Keratinocyte (primary cell): ENCODE results near the gene RPP30. TPM values are rescaled to one million over a fixed set of nuclear protein-coding genes. Genes with fewer than 3 reads are reported as not detected.
A peak's percentile ranks its signal among the peaks of the same experiment; 100 is the strongest.

Source experiments
- DNase-seq: peaks from one replicate; pipeline ENCODE4 v3.0.0-alpha.2; 2011; ENCODE audit warnings: low read depth, missing footprints, low spot score
- FAIRE-seq: peaks from 2 replicates; lab custom pipeline; 2011; peaks lifted over from hg19 to GRCh38; lab: Jason Lieb, UNC
- H2AFZ ChIP-seq: 2 replicates; pipeline ENCODE4 v1.6.0; 2012; ENCODE audit warnings: low read length, control low read depth, inconsistent platforms; ENCODE audit not compliant: control insufficient read depth
- H3K27ac ChIP-seq: 2 replicates; pipeline ENCODE4 v1.5.1; 2011; ENCODE audit warnings: low read length; ENCODE audit not compliant: control insufficient read depth, insufficient read depth
- H3K27me3 ChIP-seq: 3 replicates; pipeline ENCODE4 v1.6.0; 2011; ENCODE audit warnings: low read length; ENCODE audit not compliant: control insufficient read depth, insufficient read depth; ENCODE audit errors: extremely low read depth
- H3K36me3 ChIP-seq, 2 experiments: 2 replicates in 1 of 2; 3 replicates in 1 of 2; pipeline ENCODE4 v1.5.1; 2011; ENCODE audit warnings: low read length in 2 of 2, mild to moderate bottlenecking in 1 of 2; ENCODE audit not compliant: control insufficient read depth in 2 of 2, insufficient read depth in 2 of 2; ENCODE audit errors: extremely low read depth in 1 of 2
- H3K4me1 ChIP-seq: 3 replicates; pipeline ENCODE4 v1.5.1; 2011; ENCODE audit warnings: low read length; ENCODE audit not compliant: control insufficient read depth, insufficient read depth; ENCODE audit errors: extremely low read depth
- H3K4me2 ChIP-seq: 3 replicates; pipeline ENCODE4 v1.6.0; 2011; ENCODE audit warnings: low read depth, low read length; ENCODE audit not compliant: control insufficient read depth, insufficient read depth; ENCODE audit errors: extremely low read depth
- H3K4me3 ChIP-seq, 3 experiments: fragments of 200-600 bp in 1 of 3; sonication (generic) in 1 of 3; 2 replicates in 2 of 3; 3 replicates in 1 of 3; pipeline ENCODE4 v1.5.1; 2011 to 2016; ENCODE audit warnings: low read length in 3 of 3, mild to moderate bottlenecking in 3 of 3, control low read depth in 2 of 3, inconsistent platforms in 1 of 3, low read depth in 1 of 3, mixed read lengths in 1 of 3, mixed run types in 1 of 3, moderate library complexity in 1 of 3; ENCODE audit not compliant: control insufficient read depth in 2 of 3, insufficient read depth in 2 of 3; ENCODE audit errors: extremely low read depth in 1 of 3
- H3K79me2 ChIP-seq: 2 replicates; pipeline ENCODE4 v1.6.0; 2012; ENCODE audit warnings: low read length; ENCODE audit not compliant: control insufficient read depth, insufficient read depth
- H3K9ac ChIP-seq: 3 replicates; pipeline ENCODE4 v1.6.0; 2011; ENCODE audit warnings: low read length; ENCODE audit not compliant: control insufficient read depth, insufficient read depth; ENCODE audit errors: extremely low read depth
- H3K9me1 ChIP-seq: 3 replicates; pipeline ENCODE4 v1.6.0; 2011; ENCODE audit warnings: low read length; ENCODE audit not compliant: control insufficient read depth, insufficient read depth; ENCODE audit errors: extremely low read depth
- H3K9me3 ChIP-seq: 2 replicates; pipeline ENCODE4 v1.5.1; 2012; ENCODE audit warnings: low read depth, low read length; ENCODE audit not compliant: control insufficient read depth
- H4K20me1 ChIP-seq: 3 replicates; pipeline ENCODE4 v1.6.0; 2011; ENCODE audit warnings: low read length; ENCODE audit not compliant: control insufficient read depth, insufficient read depth; ENCODE audit errors: extremely low read depth
- CTCF ChIP-seq, 3 experiments: IDR thresholded peaks in 1 of 3; conservative IDR thresholded peaks in 1 of 3; optimal IDR thresholded peaks in 1 of 3; 2 replicates in 2 of 3; 3 replicates in 1 of 3; pipeline versions ENCODE3 to v1.5.1; 2011; ENCODE audit warnings: low read length in 3 of 3, mild to moderate bottlenecking in 3 of 3, moderate library complexity in 2 of 3, control low read depth in 1 of 3, inconsistent platforms in 1 of 3; ENCODE audit not compliant: insufficient read depth in 2 of 3; ENCODE audit errors: extremely low read depth in 1 of 3
- EZH2 ChIP-seq: IDR thresholded peaks from one replicate; pipeline ENCODE4 v1.6.1; 2012; ENCODE audit warnings: inconsistent platforms, mild to moderate bottlenecking, low read length, moderate library complexity
- dilution Hi-C: fragments of 300-500 bp; cut with MboI; formaldehyde crosslinking; loops from one replicate; pipeline ENCODE4 v1.7.0; 2020; ENCODE audit warnings: low sequenced_read_pairs; ENCODE audit not compliant: extremely low pct_ligation_motif_present
- polyA plus RNA-seq, 5 experiments: library from polyadenylated mRNA; depleted of rRNA in 3 of 5; stranded (reverse) in 3 of 5; stranded (forward) in 1 of 5; unstranded in 1 of 5; fragments of >200 nt; gene quantifications; 1 replicate in 1 of 5; 2 replicates in 3 of 5; 3 replicates in 1 of 5; pipeline versions ENCODE4 v1.2.1 to v1.2.3, GENCODE V29; 2011 to 2012; ENCODE audit warnings: missing spikeins in 2 of 5, low read depth in 1 of 5, low replicate concordance in 1 of 5

The RPP30 gene
- polyA plus RNA-seq, 1 donor (not counting 4 experiments of a cell fraction or from before 2014, with no cell fraction given), result 48.6 TPM

GRCh38 chr10:90919683-90920574 lies 48.2 kb downstream of the RPP30 start:
- H3K9me1 ChIP-seq, result no peaks in the 10 kb centered on the region
- H3K27me3 ChIP-seq, result no peaks in the 10 kb centered on the region
- H3K36me3 ChIP-seq, result no peaks in the 10 kb centered on the region
- H3K4me2 ChIP-seq, result no peak overlapping the region
- H3K9ac ChIP-seq, result no peak overlapping the region
- no peak overlapping the region for H2AFZ ChIP-seq
- peaks cover 6% of the 10 kb centered on the region for H3K4me1 ChIP-seq
- H3K27ac ChIP-seq, result no peak overlapping the region
- FAIRE-seq (no peak), DNase-seq (no peak)
- TF ChIP-seq EZH2, result no peak
- TF ChIP-seq CTCF (optimal IDR thresholded peaks at IDR 0.05 in 1 of 3, IDR thresholded peaks at IDR 0.05 in 1 of 3, conservative IDR thresholded peaks at IDR 0.05 in 1 of 3; ENCODE audit: extremely low read depth in 1 of 3, insufficient read depth in 2 of 3, low read length in 3 of 3), result no peak
- H3K4me3 ChIP-seq, result no peak overlapping the region
- dilution Hi-C loops, result no loop called here
- no peaks in the 10 kb centered on the region for H4K20me1 ChIP-seq
- no peaks in the 10 kb centered on the region for H3K9me3 ChIP-seq
- H3K79me2 ChIP-seq, result no peaks in the 10 kb centered on the region

GRCh38 chr10:90920986-90921666 lies 49.4 kb downstream of the RPP30 start, which contains the start of gene ANKRD1:
Gene ANKRD1, minus strand, starts transcription at chr10:90921087. Its CDS starts 60 bp downstream, at chr10:90921027.
- Histone ChIP-seq H4K20me1 (no peaks in the 10 kb centered on the region), H3K36me3 (no peaks in the 10 kb centered on the region), H2AFZ (no peak within 1 kb of the TSS), H3K4me2 (no peak within 1 kb of the TSS), H3K27ac (no peak within 1 kb of the TSS), H3K79me2 (no peaks in the 10 kb centered on the region), H3K9me1 (no peaks in the 10 kb centered on the region), H3K4me1 (peaks cover 6% of the 10 kb centered on the region), H3K9ac (no peak within 1 kb of the TSS), H3K27me3 (no peaks in the 10 kb centered on the region), H3K4me3 (no peak within 1 kb of the TSS), H3K9me3 (no peaks in the 10 kb centered on the region)
- FAIRE-seq (peak; percentile 90), DNase-seq (peak; percentile 69)
- TF ChIP-seq EZH2, result no peak
- no peak for TF ChIP-seq CTCF (optimal IDR thresholded peaks at IDR 0.05 in 1 of 3, IDR thresholded peaks at IDR 0.05 in 1 of 3, conservative IDR thresholded peaks at IDR 0.05 in 1 of 3; ENCODE audit: extremely low read depth in 1 of 3, insufficient read depth in 2 of 3, low read length in 3 of 3)
- dilution Hi-C loops, result no loop called here
